ENCODE data around the gene NUCB2. TPM values are rescaled to one million over a fixed set of nuclear protein-coding genes. Genes with fewer than 3 reads are reported as not detected.

NUCB2 gene
- total and polyA plus RNA-seq, 10 of the 15 experiments (the other 5 are each of a cell fraction or from before 2014, with no cell fraction given): 16.0 to 74.1 (median 52.1) TPM

DNA sequence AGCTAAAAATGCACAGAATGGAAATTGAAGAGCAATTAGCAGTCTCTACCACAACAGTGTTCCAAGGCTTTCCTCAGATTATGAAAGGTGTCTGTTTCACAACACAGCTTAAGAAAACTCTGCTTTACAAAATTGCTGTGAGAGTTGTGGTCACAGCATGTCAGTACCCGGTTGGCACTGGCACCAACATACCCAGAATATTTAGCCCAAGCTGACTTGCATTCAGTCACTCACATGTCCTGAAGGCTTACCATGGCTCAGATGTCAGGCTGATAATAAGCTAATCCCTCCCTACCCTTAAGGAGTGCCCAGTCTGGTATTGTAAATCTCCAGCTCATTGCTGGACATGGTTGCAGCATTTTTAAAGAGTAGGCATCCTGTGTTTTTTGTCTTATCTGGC, 90.0 kb downstream of the NUCB2 start (continued):
- TF ChIP-seq, protein P1, sequence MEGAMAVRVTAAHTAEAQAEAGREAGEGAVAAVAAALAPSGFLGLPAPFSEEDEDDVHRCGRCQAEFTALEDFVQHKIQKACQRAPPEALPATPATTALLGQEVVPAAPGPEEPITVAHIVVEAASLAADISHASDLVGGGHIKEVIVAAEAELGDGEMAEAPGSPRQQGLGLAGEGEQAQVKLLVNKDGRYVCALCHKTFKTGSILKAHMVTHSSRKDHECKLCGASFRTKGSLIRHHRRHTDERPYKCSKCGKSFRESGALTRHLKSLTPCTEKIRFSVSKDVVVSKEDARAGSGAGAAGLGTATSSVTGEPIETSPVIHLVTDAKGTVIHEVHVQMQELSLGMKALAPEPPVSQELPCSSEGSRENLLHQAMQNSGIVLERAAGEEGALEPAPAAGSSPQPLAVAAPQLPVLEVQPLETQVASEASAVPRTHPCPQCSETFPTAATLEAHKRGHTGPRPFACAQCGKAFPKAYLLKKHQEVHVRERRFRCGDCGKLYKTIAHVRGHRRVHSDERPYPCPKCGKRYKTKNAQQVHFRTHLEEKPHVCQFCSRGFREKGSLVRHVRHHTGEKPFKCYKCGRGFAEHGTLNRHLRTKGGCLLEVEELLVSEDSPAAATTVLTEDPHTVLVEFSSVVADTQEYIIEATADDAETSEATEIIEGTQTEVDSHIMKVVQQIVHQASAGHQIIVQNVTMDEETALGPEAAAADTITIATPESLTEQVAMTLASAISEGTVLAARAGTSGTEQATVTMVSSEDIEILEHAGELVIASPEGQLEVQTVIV (IDR thresholded peaks at IDR 0.05; ENCODE audit: borderline replicate concordance, partially characterized antibody): no peak
- TF ChIP-seq, protein P2, sequence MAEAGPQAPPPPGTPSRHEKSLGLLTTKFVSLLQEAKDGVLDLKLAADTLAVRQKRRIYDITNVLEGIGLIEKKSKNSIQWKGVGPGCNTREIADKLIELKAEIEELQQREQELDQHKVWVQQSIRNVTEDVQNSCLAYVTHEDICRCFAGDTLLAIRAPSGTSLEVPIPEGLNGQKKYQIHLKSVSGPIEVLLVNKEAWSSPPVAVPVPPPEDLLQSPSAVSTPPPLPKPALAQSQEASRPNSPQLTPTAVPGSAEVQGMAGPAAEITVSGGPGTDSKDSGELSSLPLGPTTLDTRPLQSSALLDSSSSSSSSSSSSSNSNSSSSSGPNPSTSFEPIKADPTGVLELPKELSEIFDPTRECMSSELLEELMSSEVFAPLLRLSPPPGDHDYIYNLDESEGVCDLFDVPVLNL (IDR thresholded peaks at IDR 0.05; ENCODE audit: low read depth, low read length): no peak
- TF ChIP-seq RAD51 (IDR thresholded peaks at IDR 0.05) (no peak), SUZ12 (IDR thresholded peaks at IDR 0.05; ENCODE audit: unreplicated experiment) (no peak)
- TF ChIP-seq, protein P3, sequence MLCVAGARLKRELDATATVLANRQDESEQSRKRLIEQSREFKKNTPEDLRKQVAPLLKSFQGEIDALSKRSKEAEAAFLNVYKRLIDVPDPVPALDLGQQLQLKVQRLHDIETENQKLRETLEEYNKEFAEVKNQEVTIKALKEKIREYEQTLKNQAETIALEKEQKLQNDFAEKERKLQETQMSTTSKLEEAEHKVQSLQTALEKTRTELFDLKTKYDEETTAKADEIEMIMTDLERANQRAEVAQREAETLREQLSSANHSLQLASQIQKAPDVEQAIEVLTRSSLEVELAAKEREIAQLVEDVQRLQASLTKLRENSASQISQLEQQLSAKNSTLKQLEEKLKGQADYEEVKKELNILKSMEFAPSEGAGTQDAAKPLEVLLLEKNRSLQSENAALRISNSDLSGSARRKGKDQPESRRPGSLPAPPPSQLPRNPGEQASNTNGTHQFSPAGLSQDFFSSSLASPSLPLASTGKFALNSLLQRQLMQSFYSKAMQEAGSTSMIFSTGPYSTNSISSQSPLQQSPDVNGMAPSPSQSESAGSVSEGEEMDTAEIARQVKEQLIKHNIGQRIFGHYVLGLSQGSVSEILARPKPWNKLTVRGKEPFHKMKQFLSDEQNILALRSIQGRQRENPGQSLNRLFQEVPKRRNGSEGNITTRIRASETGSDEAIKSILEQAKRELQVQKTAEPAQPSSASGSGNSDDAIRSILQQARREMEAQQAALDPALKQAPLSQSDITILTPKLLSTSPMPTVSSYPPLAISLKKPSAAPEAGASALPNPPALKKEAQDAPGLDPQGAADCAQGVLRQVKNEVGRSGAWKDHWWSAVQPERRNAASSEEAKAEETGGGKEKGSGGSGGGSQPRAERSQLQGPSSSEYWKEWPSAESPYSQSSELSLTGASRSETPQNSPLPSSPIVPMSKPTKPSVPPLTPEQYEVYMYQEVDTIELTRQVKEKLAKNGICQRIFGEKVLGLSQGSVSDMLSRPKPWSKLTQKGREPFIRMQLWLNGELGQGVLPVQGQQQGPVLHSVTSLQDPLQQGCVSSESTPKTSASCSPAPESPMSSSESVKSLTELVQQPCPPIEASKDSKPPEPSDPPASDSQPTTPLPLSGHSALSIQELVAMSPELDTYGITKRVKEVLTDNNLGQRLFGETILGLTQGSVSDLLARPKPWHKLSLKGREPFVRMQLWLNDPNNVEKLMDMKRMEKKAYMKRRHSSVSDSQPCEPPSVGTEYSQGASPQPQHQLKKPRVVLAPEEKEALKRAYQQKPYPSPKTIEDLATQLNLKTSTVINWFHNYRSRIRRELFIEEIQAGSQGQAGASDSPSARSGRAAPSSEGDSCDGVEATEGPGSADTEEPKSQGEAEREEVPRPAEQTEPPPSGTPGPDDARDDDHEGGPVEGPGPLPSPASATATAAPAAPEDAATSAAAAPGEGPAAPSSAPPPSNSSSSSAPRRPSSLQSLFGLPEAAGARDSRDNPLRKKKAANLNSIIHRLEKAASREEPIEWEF (IDR thresholded peaks at IDR 0.05; ENCODE audit: insufficient replicate concordance, low read depth, low read length): no peak

Measured in GM12878 (cell line).